HepG2 (cell line): ENCODE data around the gene CDKL5. TPM values are rescaled to one million over a fixed set of nuclear protein-coding genes. Genes with fewer than 3 reads are reported as not detected.

Experiments
- ATAC-seq: fragments of 200-7000 bp; cut with Tn5 transposase; 3 replicates; pipeline ENCODE4 v1.9.1; 2020; ENCODE audit warnings: mild to moderate bottlenecking, moderate library complexity
- BruUV-seq: library from RNA; stranded (reverse); fragments of 400-500 nt; replicated peaks from 2 replicates; lab custom pipeline; 2021; lab: Mats Ljungman, UMichigan
- CTCF ChIA-PET: fragments of 300-600 bp; formaldehyde crosslinking; extraction: SDS; loops from one replicate; lab custom pipeline; 2021; ENCODE audit warnings: low total read pairs, inconsistent platforms, low intra/inter-chr PET ratio; lab: Yijun Ruan, JAX
- POLR2A ChIA-PET: fragments of 350-600 bp; sonication (Branson Sonifier 250); formaldehyde crosslinking; loops from one replicate; lab custom pipeline; 2020; ENCODE audit warnings: antibody characterized with exemption, inconsistent platforms; lab: Yijun Ruan, JAX
- DNase-seq: peaks from one replicate; pipeline ENCODE4 v3.0.0-alpha.2; 2015; ENCODE audit warnings: low spot score
- FAIRE-seq: peaks from 3 replicates; lab custom pipeline; 2011; peaks lifted over from hg19 to GRCh38; lab: Jason Lieb, UNC
- H2AFZ ChIP-seq: one replicate; pipeline ENCODE4 v1.6.1; 2011; ENCODE audit warnings: low read length, inconsistent platforms
- H3K27ac ChIP-seq: fragments of 300-600 bp; 3 replicates; pipeline ENCODE4 v1.8.0; 2011; ENCODE audit warnings: mixed run types, mild to moderate bottlenecking, mixed read lengths, low read length, inconsistent platforms; ENCODE audit not compliant: insufficient read depth; ENCODE audit errors: extremely low read length
- H3K27me3 ChIP-seq, 2 experiments: fragments of 200-600 bp in 1 of 2; 2 replicates in 1 of 2; 3 replicates in 1 of 2; pipeline versions ENCODE4 v1.6.0 to v1.8.0; 2011; ENCODE audit warnings: low read length in 2 of 2, mild to moderate bottlenecking in 2 of 2, moderate library complexity in 2 of 2, inconsistent platforms in 1 of 2; ENCODE audit not compliant: insufficient read depth in 2 of 2, control insufficient read depth in 1 of 2
- H3K36me3 ChIP-seq, 2 experiments: fragments of 200-600 bp in 1 of 2; replicated peaks in 1 of 2; 2 replicates in 1 of 2; 3 replicates in 1 of 2; pipeline versions ENCODE4 v1.5.1 to v1.8.0; 2011; ENCODE audit warnings: low read length in 2 of 2, inconsistent platforms in 1 of 2; ENCODE audit not compliant: insufficient read depth in 2 of 2, control insufficient read depth in 1 of 2
- H3K4me1 ChIP-seq: 2 replicates; pipeline ENCODE4 v1.5.1; 2012; ENCODE audit warnings: low read length, inconsistent platforms; ENCODE audit not compliant: insufficient read depth
- H3K4me2 ChIP-seq: 2 replicates; pipeline ENCODE4 v1.6.0; 2011; ENCODE audit warnings: low read depth, low read length, inconsistent platforms
- H3K4me3 ChIP-seq, 3 experiments: fragments of 200-600 bp in 1 of 3; sonication (generic), shearing (Covaris generic) in 1 of 3; replicated peaks in 1 of 3; 2 replicates each; pipeline ENCODE4 v1.5.1; 2011 to 2016; ENCODE audit warnings: low read length in 3 of 3, inconsistent platforms in 2 of 3, low read depth in 2 of 3, mild to moderate bottlenecking in 2 of 3, control low read depth in 1 of 3, mixed read lengths in 1 of 3; ENCODE audit not compliant: insufficient read depth in 1 of 3
- H3K79me2 ChIP-seq: one replicate; pipeline ENCODE4 v1.6.1; 2011; ENCODE audit warnings: low read length, inconsistent platforms; ENCODE audit not compliant: insufficient read depth
- H3K9ac ChIP-seq: 2 replicates; pipeline ENCODE4 v1.6.0; 2011; ENCODE audit warnings: mild to moderate bottlenecking, low read depth, low read length, inconsistent platforms; ENCODE audit not compliant: insufficient read depth
- H3K9me3 ChIP-seq: 2 replicates; pipeline ENCODE4 v1.5.1; 2012; ENCODE audit warnings: mild to moderate bottlenecking, low read length
- H4K20me1 ChIP-seq: 2 replicates; pipeline ENCODE4 v1.6.0; 2011; ENCODE audit warnings: inconsistent platforms, mild to moderate bottlenecking, low read length, moderate library complexity; ENCODE audit not compliant: insufficient read depth
- CCDC6 ChIP-seq: sonication (generic); formaldehyde crosslinking; IDR thresholded peaks from 2 replicates; pipeline ENCODE4 v1.8.1; 2022; ENCODE audit warnings: mild to moderate bottlenecking, missing genetic modification reagents, moderate library complexity
- SALL1 ChIP-seq: sonication (generic); formaldehyde crosslinking; IDR thresholded peaks from 2 replicates; pipeline ENCODE4 v1.8.0; 2022; ENCODE audit warnings: mild to moderate bottlenecking, missing genetic modification reagents
- YEATS4 ChIP-seq: sonication (generic); formaldehyde crosslinking; IDR thresholded peaks from 2 replicates; pipeline ENCODE4 v1.4.0; 2020; ENCODE audit warnings: missing genetic modification reagents, borderline replicate concordance
- ZFY ChIP-seq: sonication (generic); formaldehyde crosslinking; IDR thresholded peaks from 2 replicates; pipeline ENCODE4 v1.4.0; 2020; ENCODE audit warnings: missing genetic modification reagents
- ZNF292 ChIP-seq: sonication (generic); formaldehyde crosslinking; IDR thresholded peaks from 2 replicates; pipeline ENCODE4 v1.8.1; 2022; ENCODE audit warnings: mild to moderate bottlenecking, low read depth, missing genetic modification reagents, borderline replicate concordance
- ZNF646 ChIP-seq: sonication (generic); formaldehyde crosslinking; IDR thresholded peaks from 2 replicates; pipeline ENCODE4 v1.9.0; 2021; ENCODE audit warnings: mild to moderate bottlenecking, missing genetic modification reagents
- ZNF777 ChIP-seq: sonication (generic); formaldehyde crosslinking; IDR thresholded peaks from 2 replicates; pipeline ENCODE4 v1.4.0; 2020; ENCODE audit warnings: missing genetic modification reagents
- WGBS: methylation state at CpG from one replicate; pipeline ENCODE4 v1.1.6; 2017; ENCODE audit warnings: low lambda C conversion rate; 5-methylcytosine and 5-hydroxymethylcytosine counted together
- in situ Hi-C: cut with HindIII; loops from 2 replicates; pipeline ENCODE4 v1.10.0; 2017; ENCODE audit warnings: low pct_unique_long_range_greater_than_20kb; ENCODE audit not compliant: extremely low pct_ligation_motif_present
- intact Hi-C: fragments of 100-400 bp; cut with micrococcal nuclease; formaldehyde crosslinking; loops from one replicate; pipeline ENCODE4 v1.10.0; 2022; ENCODE audit not compliant: unreplicated experiment
- polyA plus RNA-seq, 8 experiments: library from polyadenylated mRNA; depleted of rRNA in 3 of 8; stranded (reverse) in 7 of 8; unstranded in 1 of 8; fragments of >200 nt; fragmentation: Illumina TruSeq in 4 of 8; extraction: Trizol in 4 of 8; gene quantifications; 2 replicates each; pipeline versions ENCODE4 v1.2.1 to v1.2.3, GENCODE V29; 2011 to 2016; ENCODE audit warnings: low read depth in 4 of 8, missing spikeins in 1 of 8, mixed read lengths in 1 of 8; ENCODE audit not compliant: insufficient read depth in 1 of 8
- total RNA-seq, 5 experiments: library from RNA; depleted of rRNA; stranded (reverse); fragments of >200 nt; fragmentation: Illumina TruSeq; extraction: Trizol; gene quantifications; 2 replicates each; pipeline ENCODE4 v1.2.3, GENCODE V29; 2016; ENCODE audit warnings: low read depth in 1 of 5

Gene CDKL5
- total and polyA plus RNA-seq, 2 of the 13 experiments (the other 11 are each of a cell fraction or from before 2014, with no cell fraction given), result 2.8 to 7.0 TPM

GRCh38 chrX:18424482-18425198 lies 768 bp upstream of the CDKL5 start (continued):
- TF ChIP-seq ZNF646 (CRISPR knock-in tag) (peak; percentile 90), ZFY (CRISPR knock-in tag) (no peak), ZNF292 (CRISPR knock-in tag) (0 out of 2 replicates have a peak, but pooled peaks have one; percentile 35), CCDC6 (CRISPR knock-in tag) (no peak)
- TF ChIP-seq, all 625 proteins: peak for 8

GRCh38 chrX:18426004-18426320 lies 554 bp downstream of the CDKL5 start:
- POLR2A ChIA-PET, result interaction anchor here (1.3 to 2.2 kb wide), 2 partner anchors 26 to 71 kb away, joined by 4 to 5 read pairs; partner anchors contain the start of gene SCML2
- CTCF ChIA-PET, result no interaction called here

More at GRCh38 chrX:18426004-18426320, 554 bp downstream of the CDKL5 start:
- no peak for FAIRE-seq
- Histone ChIP-seq H3K4me1 (peaks cover 18% of the 10 kb centered on the region; the same call in 1 of the 2 replicates), H3K9ac (peak overlapping the region; percentile 70), H3K79me2 (peaks cover 35% of the 10 kb centered on the region), H3K36me3 (no peaks in the 10 kb centered on the region), H4K20me1 (no peaks in the 10 kb centered on the region), H3K4me2 (peak overlapping the region; percentile 65), H3K27me3 (no peaks in the 10 kb centered on the region; a peak in 1 of 5 replicates), H3K9me3 (no peaks in the 10 kb centered on the region), H3K27ac (peak overlapping the region; percentile 68), H3K4me3 (peak overlapping the region; percentile 74 to 80 (median 78)), H2AFZ (no peak overlapping the region)
- BruUV-seq, result no TSS peak
- in situ Hi-C loops (loop anchor here (10.0 to 25.0 kb wide), 2 partner anchors 186 to 249 kb away; partner anchors contain the start of gene RS1), intact Hi-C loops (loop anchor here (10.0 kb wide), 1 partner anchor 69 kb away; no protein-coding TSS in a partner anchor)
- no peak for DNase-seq
- ATAC-seq, result peak; percentile 17
- no CpG with 5 or more reads among the region's 40 CpGs for WGBS
- no peak for TF ChIP-seq YEATS4 (CRISPR knock-in tag)
- TF ChIP-seq ZNF777 (CRISPR knock-in tag), result peak; percentile 25; the same call in 1 of the 2 replicates
- TF ChIP-seq SALL1 (CRISPR knock-in tag), result 0 out of 2 replicates have a peak, but pooled peaks have one; percentile 2
